GM21390 (cell line): ENCODE results near the gene F8A1.
"Not testable (repeated sequence)": the region's sequence is repeated elsewhere in the genome, so short reads cannot be mapped to it uniquely, and the experiment has no call there.

Experiments
- ATAC-seq: cut with Tn5 transposase; IDR thresholded peaks from one replicate; pipeline ENCODE4 v1.9.1; 2021; ENCODE audit not compliant: unreplicated experiment

The F8A1 gene

GRCh38 chrX:154886069-154886788 is at the start of gene F8A1:
Gene F8A1 (plus strand): TSS chrX:154886355. CDS start chrX:154886375, 20 bp downstream.
- peak; percentile 74 for ATAC-seq

DNA sequence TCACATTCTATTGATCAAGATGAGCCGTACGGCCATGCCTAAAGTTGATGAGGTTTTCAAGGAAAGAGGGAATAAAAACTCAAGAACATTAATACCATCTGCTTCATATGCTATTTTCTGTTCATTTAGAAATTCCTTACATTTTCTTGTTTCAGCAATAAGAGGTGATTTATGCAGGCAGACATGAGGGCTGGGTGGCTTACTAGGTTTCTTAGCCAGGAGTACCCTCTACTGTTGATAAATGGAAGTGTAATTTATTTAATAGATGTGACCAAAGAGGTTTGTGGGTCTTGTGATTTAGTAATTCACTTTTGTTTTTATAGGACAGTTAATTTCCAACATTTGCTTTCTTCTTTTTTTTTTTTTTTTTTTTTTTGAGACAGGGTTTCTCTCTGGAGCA is 45.3 kb upstream of the F8A1 start:
- ATAC-seq: no peak

DNA sequence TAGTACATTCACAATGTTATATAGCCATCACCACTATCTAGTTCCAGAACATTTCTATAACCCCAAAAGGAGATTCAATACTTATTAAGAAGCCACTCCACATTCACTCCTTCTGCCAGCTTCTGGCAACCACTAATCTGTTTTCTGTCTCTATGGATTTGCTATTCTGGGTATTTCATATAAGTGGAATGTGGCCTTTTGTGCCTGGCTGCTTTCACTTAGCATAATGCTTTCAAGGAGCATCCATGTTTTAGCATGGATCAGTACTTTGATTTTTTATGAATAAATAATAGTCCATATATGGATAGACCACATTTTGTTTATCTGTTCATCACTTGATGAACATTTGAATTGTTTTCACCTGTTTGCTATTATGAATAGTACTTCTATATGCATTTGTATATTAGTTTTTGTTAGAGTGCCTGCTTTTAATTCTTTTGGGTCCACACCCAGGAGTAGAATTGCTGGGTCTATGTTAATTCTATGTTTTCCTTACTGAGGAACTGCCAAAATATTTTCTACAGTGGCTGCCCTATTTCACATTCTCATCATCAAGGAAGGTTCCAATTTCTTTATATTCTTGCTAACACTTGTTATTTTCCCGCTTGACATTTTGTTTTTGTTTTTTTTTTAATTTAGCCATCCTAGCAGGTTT is 35.1 kb upstream of the F8A1 start:
- no peak for ATAC-seq

GRCh38 chrX:154855256-154855655 is 30.9 kb upstream of the F8A1 start:
- no peak for ATAC-seq

- ATAC-seq: not testable (repeated sequence)
These were observed 17.6 kb upstream of the F8A1 start for GRCh38 chrX:154868522-154868921.

DNA sequence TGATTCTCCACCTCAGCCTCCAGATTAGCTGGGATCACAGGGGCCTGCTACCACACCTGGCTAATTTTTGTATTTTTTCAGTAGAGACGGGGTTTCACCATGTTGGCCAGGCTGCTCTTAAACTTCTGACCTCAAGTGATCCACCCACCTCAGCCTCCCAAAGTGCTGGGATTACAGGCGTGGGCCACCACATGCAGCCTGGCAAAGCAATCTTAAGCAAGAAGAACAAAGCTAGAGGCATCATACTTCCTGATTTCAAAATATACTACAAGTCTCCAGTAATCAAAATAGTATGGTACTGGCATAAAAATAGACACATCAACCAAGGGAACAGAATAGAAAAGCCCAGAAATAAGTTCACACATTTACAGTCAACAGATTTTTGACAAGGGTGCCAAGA is 12.8 kb upstream of the F8A1 start:
- ATAC-seq: no peak

GRCh38 chrX:154884069-154884468 is 2.1 kb upstream of the F8A1 start:
- not testable (repeated sequence) for ATAC-seq

GRCh38 chrX:154885057-154885456 is 1.1 kb upstream of the F8A1 start:
- ATAC-seq: not testable (repeated sequence)

GRCh38 chrX:154885549-154885948 is 606 bp upstream of the F8A1 start:
- not testable (repeated sequence) for ATAC-seq

GRCh38 chrX:154886789-154887221 is 650 bp downstream of the F8A1 start:
- peak; percentile 55 for ATAC-seq

DNA sequence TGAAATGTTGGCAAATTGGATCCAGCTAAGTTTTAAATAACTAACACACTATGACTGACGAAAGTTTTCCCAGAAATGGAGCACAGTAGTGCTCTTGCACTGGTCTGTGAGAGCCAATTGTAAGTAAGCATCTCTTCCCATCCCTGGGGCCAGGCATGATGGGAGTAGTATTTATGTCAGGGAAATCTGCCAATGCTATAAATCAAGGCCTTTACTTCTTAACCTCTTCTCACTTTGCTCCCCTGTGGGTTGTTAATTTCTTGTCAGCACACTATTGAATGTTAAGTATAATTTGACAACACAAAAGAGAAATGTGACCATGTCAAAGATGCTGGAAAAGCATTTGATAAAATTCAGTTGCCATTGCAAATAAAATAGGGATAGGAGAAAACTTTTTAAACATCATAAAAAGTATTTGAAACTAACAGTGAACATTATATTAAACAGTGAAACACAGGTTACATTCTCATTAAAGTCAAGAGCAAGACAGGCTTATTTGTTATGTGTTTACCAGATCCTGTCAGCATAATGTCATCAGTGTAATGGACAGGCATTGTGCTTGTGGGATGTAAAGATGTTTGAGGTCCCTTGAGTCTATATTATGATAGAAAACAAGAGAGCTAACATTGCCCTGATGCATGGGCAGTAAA is 5.0 kb downstream of the F8A1 start:
- ATAC-seq: no peak

- ATAC-seq: no peak
These were observed 6.1 kb downstream of the F8A1 start for GRCh38 chrX:154892296-154892695.

DNA sequence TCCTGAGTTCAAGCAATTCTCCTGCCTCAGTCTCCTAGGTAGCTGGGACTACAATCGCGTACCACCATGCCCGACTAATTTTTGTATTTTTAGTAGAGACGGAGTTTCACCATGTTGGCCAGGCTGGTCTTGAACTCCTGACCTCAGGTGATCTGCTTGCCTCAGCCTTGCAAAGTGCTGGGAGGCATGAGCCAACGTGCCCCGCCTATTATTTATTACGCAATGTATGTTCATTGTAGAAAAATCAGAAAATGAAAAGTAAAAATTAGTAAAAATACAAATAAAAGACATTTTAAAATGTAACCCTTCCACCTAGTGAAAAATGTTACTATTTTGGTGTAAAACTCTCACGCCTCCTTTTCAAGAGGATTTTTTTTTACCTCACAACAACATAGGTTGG is 14.2 kb downstream of the F8A1 start:
- ATAC-seq: no peak

GRCh38 chrX:154902408-154902807 is 16.3 kb downstream of the F8A1 start:
- no peak for ATAC-seq

DNA sequence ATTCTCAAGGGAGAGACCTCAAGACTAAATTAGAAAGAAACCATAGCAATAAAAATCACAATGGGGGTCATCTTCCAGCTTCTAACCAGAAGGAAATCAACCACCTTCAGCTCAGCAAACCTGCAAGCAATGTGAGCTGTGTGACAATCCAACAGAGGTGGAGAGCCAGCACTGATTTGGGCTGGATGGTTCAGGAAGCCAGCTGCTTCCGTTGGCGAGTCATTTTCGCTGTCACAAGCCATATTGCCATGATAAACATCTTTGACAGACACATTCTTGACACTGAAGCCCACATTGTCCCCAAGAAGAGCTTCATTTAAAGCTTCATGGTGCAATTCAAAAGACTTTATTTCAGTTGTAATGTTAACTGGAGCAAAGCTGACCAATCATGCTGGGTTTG is 22.7 kb downstream of the F8A1 start:
- ATAC-seq: no peak

DNA sequence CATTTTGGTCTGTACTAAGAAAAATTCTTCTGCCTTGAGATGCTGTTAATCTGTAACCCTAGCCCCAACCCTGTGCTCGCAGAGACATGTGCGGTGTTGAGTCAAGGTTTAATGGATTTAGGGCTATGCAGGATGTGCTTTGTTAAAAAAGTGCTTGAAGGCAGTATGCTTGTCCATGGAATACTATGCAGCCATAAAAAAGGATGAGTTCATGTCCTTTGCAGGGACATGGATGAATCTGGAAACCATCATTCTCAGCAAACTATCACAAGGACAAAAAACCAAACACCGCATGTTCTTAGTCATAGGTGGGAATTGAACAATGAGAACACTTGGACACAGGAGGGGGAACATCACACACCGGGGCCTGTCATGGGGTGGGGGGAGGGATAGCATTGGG is 23.9 kb downstream of the F8A1 start:
- ATAC-seq: not testable (repeated sequence)

- ATAC-seq: not testable (repeated sequence)
These were observed 24.4 kb downstream of the F8A1 start for GRCh38 chrX:154910528-154910927.

- ATAC-seq: no peak
These were observed 27.9 kb downstream of the F8A1 start for GRCh38 chrX:154914052-154914451.

GRCh38 chrX:154918060-154918483 is 31.9 kb downstream of the F8A1 start:
- no peak for ATAC-seq

DNA sequence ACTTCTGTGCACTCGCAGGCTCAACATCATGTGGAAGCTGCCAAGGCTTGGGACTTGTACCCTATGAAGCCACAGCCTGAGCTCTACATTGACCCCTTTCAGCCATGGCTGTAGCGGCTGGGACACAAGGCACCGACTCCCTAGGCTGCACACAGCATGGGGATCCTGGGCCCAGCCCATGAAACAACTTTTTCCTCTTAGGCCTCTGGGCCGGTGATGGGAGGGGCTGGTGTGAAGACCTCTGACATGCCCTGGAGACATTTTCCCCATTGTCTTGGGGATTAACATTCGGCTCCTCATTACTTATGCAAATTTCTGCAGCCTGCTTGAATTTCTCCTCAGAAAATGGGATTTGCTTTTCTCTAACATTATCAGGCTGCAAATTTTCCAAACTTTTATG is 38.6 kb downstream of the F8A1 start:
- ATAC-seq: not testable (repeated sequence)
